Omental fat pad (tissue), 4 donors: ENCODE results near the gene OCSTAMP. TPM values are rescaled to one million over a fixed set of nuclear protein-coding genes. Genes with fewer than 3 reads are reported as not detected.
A peak's percentile ranks its signal among the peaks of the same experiment; 100 is the strongest.

Experiments
- ATAC-seq: fragments of 150-250 bp; one replicate; pipeline ENCODE4 v1.9.1; 2016; ENCODE audit warnings: mild to moderate bottlenecking, moderate library complexity; ENCODE audit not compliant: low FRiP score
- DNase-seq: peaks from one replicate; pipeline ENCODE4 v3.0.0-alpha.2; 2019; ENCODE audit warnings: low spot score
- total RNA-seq, 4 donors: library from RNA; depleted of rRNA; stranded (reverse); fragments of >200 nt; gene quantifications; one replicate each; pipeline ENCODE4 v1.1.0, GENCODE V29; 2016
- TF ChIP-seq, protein P1 (sequence below), 3 donors: fragments of 450-650 bp; IDR thresholded peaks; one replicate each; pipeline ENCODE4 v1.5.1; 2016 to 2017; ENCODE audit warnings: antibody characterized with exemption in 3 of 3, mild to moderate bottlenecking in 3 of 3, moderate library complexity in 2 of 3

OCSTAMP gene
- total RNA-seq, 4 donors from 2014 or later = 0.24 TPM; not detected in 3

DNA sequence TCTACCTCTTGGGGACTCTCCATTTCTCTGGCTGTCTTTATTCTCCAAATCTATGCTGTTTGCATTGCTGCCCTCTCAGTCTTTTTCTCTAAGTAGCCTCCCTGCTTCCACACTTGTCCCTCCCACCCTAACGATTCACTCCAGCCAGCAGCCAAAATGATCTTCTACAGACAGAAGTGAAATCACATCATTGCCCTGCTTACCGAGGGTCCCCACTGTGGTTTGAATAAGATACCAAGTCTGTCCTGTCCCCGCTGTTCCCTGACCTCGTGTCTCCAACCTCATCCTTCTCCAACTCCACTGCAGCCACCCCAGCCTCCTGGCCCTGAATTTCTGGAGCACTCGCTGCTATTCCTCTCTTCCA lies 11.5 kb upstream of the OCSTAMP start:
- ATAC-seq = no peak
- TF ChIP-seq, protein P1, sequence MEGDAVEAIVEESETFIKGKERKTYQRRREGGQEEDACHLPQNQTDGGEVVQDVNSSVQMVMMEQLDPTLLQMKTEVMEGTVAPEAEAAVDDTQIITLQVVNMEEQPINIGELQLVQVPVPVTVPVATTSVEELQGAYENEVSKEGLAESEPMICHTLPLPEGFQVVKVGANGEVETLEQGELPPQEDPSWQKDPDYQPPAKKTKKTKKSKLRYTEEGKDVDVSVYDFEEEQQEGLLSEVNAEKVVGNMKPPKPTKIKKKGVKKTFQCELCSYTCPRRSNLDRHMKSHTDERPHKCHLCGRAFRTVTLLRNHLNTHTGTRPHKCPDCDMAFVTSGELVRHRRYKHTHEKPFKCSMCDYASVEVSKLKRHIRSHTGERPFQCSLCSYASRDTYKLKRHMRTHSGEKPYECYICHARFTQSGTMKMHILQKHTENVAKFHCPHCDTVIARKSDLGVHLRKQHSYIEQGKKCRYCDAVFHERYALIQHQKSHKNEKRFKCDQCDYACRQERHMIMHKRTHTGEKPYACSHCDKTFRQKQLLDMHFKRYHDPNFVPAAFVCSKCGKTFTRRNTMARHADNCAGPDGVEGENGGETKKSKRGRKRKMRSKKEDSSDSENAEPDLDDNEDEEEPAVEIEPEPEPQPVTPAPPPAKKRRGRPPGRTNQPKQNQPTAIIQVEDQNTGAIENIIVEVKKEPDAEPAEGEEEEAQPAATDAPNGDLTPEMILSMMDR (IDR thresholded peaks at IDR 0.05) = no peak
- no peak for DNase-seq

DNA sequence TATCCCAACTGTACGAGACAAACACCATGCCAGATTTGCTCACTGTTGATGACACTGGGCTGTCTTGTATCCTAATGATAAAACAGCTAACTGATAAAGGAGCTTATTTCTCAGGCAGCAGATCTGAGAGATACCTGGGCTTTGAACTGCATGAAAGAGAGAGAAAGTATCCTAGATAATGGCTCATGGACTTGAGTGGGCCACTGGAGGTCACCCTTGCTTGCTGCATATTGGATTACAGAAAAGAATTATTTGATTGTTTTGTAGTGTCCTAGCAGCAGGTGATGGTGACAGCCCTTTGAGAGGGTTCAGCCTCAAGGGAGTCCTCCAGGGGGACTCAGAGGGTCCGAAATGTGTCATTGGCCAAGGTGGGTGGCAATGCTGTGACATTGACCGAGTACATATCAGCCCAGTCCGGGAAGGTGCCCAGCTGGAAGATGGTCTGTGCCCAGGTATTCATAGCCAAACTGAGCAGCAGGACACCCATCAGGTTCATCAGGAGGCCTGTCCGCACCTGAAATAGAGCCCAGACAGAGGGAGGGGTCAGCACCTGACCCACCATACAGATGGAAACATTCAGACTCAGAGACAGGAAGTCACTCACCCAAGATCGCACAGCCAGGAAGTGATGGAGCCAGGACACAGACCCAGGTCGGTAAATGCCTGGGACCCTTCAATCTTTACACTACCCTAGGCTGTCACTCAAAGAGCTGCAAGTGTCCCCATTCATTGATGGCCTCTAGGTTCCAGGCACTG lies 9.4 kb upstream of the OCSTAMP start:
- ATAC-seq (no peak), DNase-seq (no peak)
- TF ChIP-seq, protein P1 (IDR thresholded peaks at IDR 0.05) = no peak

GRCh38 chr20:46559001-46559400 lies 8.5 kb upstream of the OCSTAMP start:
- ATAC-seq (no peak), DNase-seq (no peak)
- TF ChIP-seq, protein P1 (IDR thresholded peaks at IDR 0.05) = no peak

DNA sequence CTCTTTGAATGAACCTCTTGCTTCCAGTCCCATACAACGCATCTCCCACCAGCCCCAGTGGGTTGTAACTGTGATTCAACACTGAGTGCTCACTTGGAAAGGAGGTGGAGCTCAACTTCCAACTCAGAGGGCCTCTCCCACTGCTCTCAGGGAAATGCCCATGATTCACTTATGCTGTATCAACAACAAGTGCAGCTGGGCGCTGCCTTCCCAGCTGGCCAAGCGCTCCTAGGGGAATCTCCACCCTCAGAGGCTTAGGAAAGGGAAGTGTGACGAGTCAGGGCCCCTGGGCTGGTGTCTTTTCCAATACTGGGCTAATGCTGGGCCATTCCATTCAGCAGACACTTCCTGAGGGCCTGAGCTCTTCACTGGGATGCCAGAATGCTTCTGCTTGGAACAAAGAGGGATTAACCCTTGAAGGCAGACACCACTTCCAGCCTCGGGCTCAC lies 8.1 kb upstream of the OCSTAMP start:
- TF ChIP-seq, protein P1 (IDR thresholded peaks at IDR 0.05) = no peak
- peak; percentile 84 for ATAC-seq
- DNase-seq = no peak

- TF ChIP-seq, protein P1 (IDR thresholded peaks at IDR 0.05) = no peak
- DNase-seq = no peak
- no peak for ATAC-seq
Measured at GRCh38 chr20:46557231-46557956, 6.9 kb upstream of the OCSTAMP start.

- TF ChIP-seq, protein P1 (IDR thresholded peaks at IDR 0.05) = no peak
- DNase-seq (no peak), ATAC-seq (no peak)
Measured at GRCh38 chr20:46555370-46555956, 5.0 kb upstream of the OCSTAMP start.
